ENCODE data around the gene PHLPP1.

Gene PHLPP1

DNA sequence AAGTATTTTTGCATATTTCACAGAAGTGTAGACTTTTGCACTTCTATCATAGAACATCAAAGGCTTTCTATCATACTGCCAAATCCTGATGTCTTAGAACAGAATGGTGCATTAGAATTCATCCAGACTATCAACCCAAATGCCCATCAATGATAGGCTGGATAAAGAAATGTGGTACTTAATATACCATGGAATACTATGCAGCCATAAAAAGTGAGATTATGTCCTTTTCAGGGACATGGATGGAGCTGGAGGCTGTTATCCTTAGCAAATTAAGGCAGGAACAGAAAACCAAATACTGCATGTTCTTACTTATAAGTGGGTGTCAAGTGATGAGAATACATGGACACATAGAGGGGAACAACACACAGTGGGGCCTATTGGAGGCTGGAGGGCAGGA, 150.2 kb downstream of the PHLPP1 start:
- DNase-seq (ENCODE audit: low spot score) = no peak
- in situ Hi-C loops (cut with MboI; ENCODE audit: low sequenced_read_pairs, unreplicated experiment) = no loop called here
- TF ChIP-seq, protein P1, sequence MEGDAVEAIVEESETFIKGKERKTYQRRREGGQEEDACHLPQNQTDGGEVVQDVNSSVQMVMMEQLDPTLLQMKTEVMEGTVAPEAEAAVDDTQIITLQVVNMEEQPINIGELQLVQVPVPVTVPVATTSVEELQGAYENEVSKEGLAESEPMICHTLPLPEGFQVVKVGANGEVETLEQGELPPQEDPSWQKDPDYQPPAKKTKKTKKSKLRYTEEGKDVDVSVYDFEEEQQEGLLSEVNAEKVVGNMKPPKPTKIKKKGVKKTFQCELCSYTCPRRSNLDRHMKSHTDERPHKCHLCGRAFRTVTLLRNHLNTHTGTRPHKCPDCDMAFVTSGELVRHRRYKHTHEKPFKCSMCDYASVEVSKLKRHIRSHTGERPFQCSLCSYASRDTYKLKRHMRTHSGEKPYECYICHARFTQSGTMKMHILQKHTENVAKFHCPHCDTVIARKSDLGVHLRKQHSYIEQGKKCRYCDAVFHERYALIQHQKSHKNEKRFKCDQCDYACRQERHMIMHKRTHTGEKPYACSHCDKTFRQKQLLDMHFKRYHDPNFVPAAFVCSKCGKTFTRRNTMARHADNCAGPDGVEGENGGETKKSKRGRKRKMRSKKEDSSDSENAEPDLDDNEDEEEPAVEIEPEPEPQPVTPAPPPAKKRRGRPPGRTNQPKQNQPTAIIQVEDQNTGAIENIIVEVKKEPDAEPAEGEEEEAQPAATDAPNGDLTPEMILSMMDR (IDR thresholded peaks at IDR 0.05; ENCODE audit: borderline replicate concordance, control extremely low read depth, extremely low read depth, insufficient read depth, missing control alignments) = no peak

DNA sequence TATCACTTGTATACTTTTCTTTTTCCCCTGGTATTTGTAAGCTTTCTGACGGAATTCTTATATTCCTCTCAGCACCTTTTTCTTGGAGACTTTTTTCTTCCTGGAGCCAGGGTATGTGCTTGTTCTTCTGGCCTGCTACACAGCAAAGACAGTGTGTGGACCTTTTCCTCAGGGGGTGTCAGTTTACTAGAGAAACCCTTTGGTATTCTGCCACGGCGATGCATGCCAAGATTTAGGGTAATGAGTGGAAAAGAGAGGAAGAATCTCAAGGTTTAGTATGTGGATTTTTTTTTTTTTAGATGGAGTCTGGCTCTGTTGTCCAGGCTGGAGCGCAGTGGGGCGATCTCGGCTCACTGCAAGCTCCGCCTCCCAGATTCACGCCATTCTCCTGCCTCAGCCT, 152.2 kb downstream of the PHLPP1 start:
- TF ChIP-seq, protein P1 (IDR thresholded peaks at IDR 0.05; ENCODE audit: borderline replicate concordance, control extremely low read depth, extremely low read depth, insufficient read depth, missing control alignments) = no peak
- in situ Hi-C loops (cut with MboI; ENCODE audit: low sequenced_read_pairs, unreplicated experiment) = no loop called here
- no peak for DNase-seq (ENCODE audit: low spot score)

DNA sequence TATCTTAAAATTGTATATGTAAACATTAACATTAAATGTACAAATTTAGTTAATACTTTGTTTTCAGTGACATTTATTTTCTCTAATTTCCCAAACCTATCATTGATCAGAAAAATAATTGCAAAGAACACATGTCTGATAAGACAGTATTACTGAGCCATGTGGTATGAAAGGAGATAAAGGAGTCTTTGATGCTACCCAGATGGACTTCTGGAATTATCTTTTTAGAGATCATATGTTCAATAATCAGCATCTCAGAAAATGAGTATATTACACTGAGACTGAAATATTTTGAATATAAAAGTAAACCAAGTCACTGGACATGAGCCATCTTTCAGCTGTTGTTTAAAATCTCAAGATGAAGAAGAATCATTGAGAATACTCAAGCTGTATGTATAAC, 153.3 kb downstream of the PHLPP1 start:
- in situ Hi-C loops (cut with MboI; ENCODE audit: low sequenced_read_pairs, unreplicated experiment) = no loop called here
- DNase-seq (ENCODE audit: low spot score) = no peak
- TF ChIP-seq, protein P1 (IDR thresholded peaks at IDR 0.05; ENCODE audit: borderline replicate concordance, control extremely low read depth, extremely low read depth, insufficient read depth, missing control alignments) = no peak

DNA sequence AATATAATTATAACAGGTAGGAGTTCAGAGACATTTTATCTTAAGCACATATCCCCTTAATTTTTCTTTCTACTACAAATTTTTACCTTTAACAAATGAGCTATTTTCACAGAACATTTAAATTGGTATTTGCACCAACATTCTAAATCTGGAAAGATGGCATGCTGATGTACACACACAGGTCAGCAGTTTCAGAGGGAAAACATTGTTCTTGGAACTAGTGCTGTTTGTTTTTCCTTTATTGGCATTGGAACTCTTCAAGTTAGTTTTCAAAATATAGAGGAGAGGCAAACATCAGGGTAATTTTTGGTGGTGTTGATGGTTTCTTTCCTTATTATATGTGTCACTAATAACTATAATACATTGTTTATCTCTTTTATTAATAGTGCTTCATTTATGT, 155.3 kb downstream of the PHLPP1 start:
- in situ Hi-C loops (cut with MboI; ENCODE audit: low sequenced_read_pairs, unreplicated experiment) = no loop called here
- DNase-seq (ENCODE audit: low spot score) = no peak
- TF ChIP-seq, protein P1 (IDR thresholded peaks at IDR 0.05; ENCODE audit: borderline replicate concordance, control extremely low read depth, extremely low read depth, insufficient read depth, missing control alignments) = no peak

DNA sequence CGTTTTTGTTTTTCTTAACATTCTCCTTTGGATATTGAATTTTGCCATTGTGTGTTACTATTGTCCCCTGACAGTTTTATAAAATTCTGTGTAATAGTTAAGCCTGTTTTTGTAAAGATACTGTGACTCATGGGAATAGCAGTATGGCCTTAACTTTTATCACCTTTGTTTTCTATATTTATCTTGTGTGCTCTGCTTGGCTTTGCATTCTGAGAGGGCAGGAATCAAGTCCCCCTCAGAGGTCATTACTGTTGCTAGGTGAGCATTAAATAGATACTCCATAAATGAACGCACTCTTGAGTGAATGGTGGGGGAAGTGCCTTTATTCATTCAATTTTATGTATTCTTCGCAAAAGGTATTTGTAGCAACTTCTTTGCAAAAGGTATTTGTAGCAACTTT, 160.0 kb downstream of the PHLPP1 start:
- no peak for DNase-seq (ENCODE audit: low spot score)
- in situ Hi-C loops (cut with MboI; ENCODE audit: low sequenced_read_pairs, unreplicated experiment) = no loop called here
- TF ChIP-seq, protein P1 (IDR thresholded peaks at IDR 0.05; ENCODE audit: borderline replicate concordance, control extremely low read depth, extremely low read depth, insufficient read depth, missing control alignments) = no peak

DNA sequence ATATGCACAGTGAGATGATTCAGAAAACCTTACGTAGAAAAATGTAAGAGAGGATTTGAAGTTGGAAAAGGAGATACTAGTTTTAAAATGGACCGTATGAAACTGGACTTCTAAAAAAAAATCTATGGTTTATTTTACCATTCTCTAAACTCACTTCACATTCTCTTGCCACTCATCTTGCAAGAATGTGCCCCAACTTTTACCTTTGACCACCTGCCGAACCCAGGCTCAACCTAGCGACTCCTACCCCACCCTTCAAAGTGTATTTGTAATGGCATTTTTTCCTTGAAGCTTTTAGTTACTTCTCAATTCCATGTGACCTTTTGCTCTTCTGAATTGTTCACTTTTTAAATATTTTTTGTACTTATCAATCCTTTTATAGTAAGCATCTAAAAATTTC, 160.8 kb downstream of the PHLPP1 start:
- in situ Hi-C loops (cut with MboI; ENCODE audit: low sequenced_read_pairs, unreplicated experiment) = no loop called here
- TF ChIP-seq, protein P1 (IDR thresholded peaks at IDR 0.05; ENCODE audit: borderline replicate concordance, control extremely low read depth, extremely low read depth, insufficient read depth, missing control alignments) = no peak
- DNase-seq (ENCODE audit: low spot score) = no peak

DNA sequence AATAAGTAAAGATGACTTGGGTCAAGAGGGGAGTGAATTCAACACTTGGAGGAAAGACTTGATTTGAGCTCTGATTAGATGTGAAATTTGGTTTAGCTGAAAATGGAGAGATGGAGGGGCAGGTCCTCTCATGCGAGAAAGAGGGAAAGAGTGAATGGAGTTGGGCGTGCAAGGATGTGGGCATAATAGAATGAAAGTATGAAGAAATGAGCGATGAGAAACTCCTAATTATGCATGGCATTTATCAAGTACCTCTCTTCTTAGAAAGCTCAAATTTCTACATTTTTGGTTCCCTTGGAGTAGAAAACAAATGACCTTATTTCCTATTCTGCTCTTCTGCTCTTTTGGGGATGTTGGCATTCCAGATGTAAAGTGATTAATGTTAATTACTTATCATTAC, 161.5 kb downstream of the PHLPP1 start:
- TF ChIP-seq, protein P1 (IDR thresholded peaks at IDR 0.05; ENCODE audit: borderline replicate concordance, control extremely low read depth, extremely low read depth, insufficient read depth, missing control alignments) = no peak
- no peak for DNase-seq (ENCODE audit: low spot score)
- in situ Hi-C loops (cut with MboI; ENCODE audit: low sequenced_read_pairs, unreplicated experiment) = no loop called here

Measured in GM13976 (cell line).